Cardiac fibroblast (primary cell): ENCODE data around the gene VPS4A.

ENCODE experiments used
- DNase-seq, 2 donors: peaks; one replicate each; pipeline versions ENCODE4 v3.0.0 to v3.0.0-alpha.2; 2010; ENCODE audit warnings: low read depth in 2 of 2
- H3K4me3 ChIP-seq, 2 donors: replicated peaks in 1 of 2; 1 replicate in 1 of 2; 2 replicates in 1 of 2; pipeline ENCODE4 v1.5.1; 2011; ENCODE audit warnings: low read depth in 2 of 2, low read length in 2 of 2, mild to moderate bottlenecking in 2 of 2, moderate library complexity in 1 of 2
- CTCF ChIP-seq: IDR thresholded peaks from one replicate; pipeline ENCODE4 v1.5.1; 2011; ENCODE audit warnings: low read depth, mild to moderate bottlenecking, low read length, inconsistent platforms

Gene VPS4A

GRCh38 chr16:69314534-69314933 lies 3.4 kb downstream of the VPS4A start:
- DNase-seq = no peak
- no peak for TF ChIP-seq CTCF
- no peak overlapping the region for H3K4me3 ChIP-seq

- H3K4me3 ChIP-seq = no peak overlapping the region
- no peak for DNase-seq
- no peak for TF ChIP-seq CTCF
These were observed 4.5 kb downstream of the VPS4A start for GRCh38 chr16:69315486-69316311.

- no peak for TF ChIP-seq CTCF
- DNase-seq = no peak
- H3K4me3 ChIP-seq = no peak overlapping the region
These were observed 5.5 kb downstream of the VPS4A start for GRCh38 chr16:69316595-69317034.

- H3K4me3 ChIP-seq = no peak overlapping the region
These were observed 7.2 kb downstream of the VPS4A start for GRCh38 chr16:69318177-69318910.

GRCh38 chr16:69318911-69319289 lies 7.8 kb downstream of the VPS4A start:
- no peak for DNase-seq
- no peak overlapping the region for H3K4me3 ChIP-seq
- no peak for TF ChIP-seq CTCF

More at GRCh38 chr16:69318177-69318910, 7.2 kb downstream of the VPS4A start:
- TF ChIP-seq CTCF = no peak
- DNase-seq = no peak

- DNase-seq = no peak
- no peak overlapping the region for H3K4me3 ChIP-seq
- no peak for TF ChIP-seq CTCF
These were observed 8.2 kb downstream of the VPS4A start for GRCh38 chr16:69319381-69319780.
